Liver (tissue), 9 donors: ENCODE measurements around the gene PDGFA. TPM values are rescaled to one million over a fixed set of nuclear protein-coding genes. Genes with fewer than 3 reads are reported as not detected.

Experiments used
- DNase-seq: peaks from one replicate; pipeline ENCODE4 v3.0.0-alpha.2; 2017; ENCODE audit warnings: low spot score
- H3K27ac ChIP-seq, 2 donors: one replicate each; pipeline ENCODE4 v1.7.0; 2013; ENCODE audit warnings: inconsistent platforms in 2 of 2, low read length in 2 of 2, control low read depth in 1 of 2, low read depth in 1 of 2, mild to moderate bottlenecking in 1 of 2
- H3K27me3 ChIP-seq, 4 donors: one replicate each; pipeline versions ENCODE4 v1.6.1 to v1.7.0; 2013; ENCODE audit warnings: low read length in 3 of 4, inconsistent platforms in 1 of 4, mild to moderate bottlenecking in 1 of 4, moderate library complexity in 1 of 4; ENCODE audit not compliant: control insufficient read depth in 4 of 4, insufficient read depth in 4 of 4
- H3K36me3 ChIP-seq, 4 donors: one replicate each; pipeline versions ENCODE4 v1.6.1 to v1.7.0; 2013; ENCODE audit warnings: low read length in 3 of 4, mild to moderate bottlenecking in 3 of 4, low read depth in 1 of 4, moderate library complexity in 1 of 4; ENCODE audit not compliant: control insufficient read depth in 4 of 4, insufficient read depth in 3 of 4
- H3K4me1 ChIP-seq, 4 donors: one replicate each; pipeline versions ENCODE4 v1.6.1 to v1.7.0; 2013; ENCODE audit warnings: low read length in 3 of 4, mild to moderate bottlenecking in 3 of 4, moderate library complexity in 1 of 4; ENCODE audit not compliant: control insufficient read depth in 4 of 4, insufficient read depth in 4 of 4
- H3K4me3 ChIP-seq, 3 donors: one replicate each; pipeline versions ENCODE4 v1.6.1 to v1.7.0; 2013; ENCODE audit warnings: low read length in 3 of 3, control low read depth in 1 of 3, low read depth in 1 of 3, mild to moderate bottlenecking in 1 of 3
- H3K9ac ChIP-seq, 2 donors: one replicate each; pipeline ENCODE4 v1.7.0; 2013; ENCODE audit warnings: low read length in 2 of 2, mild to moderate bottlenecking in 2 of 2, moderate library complexity in 2 of 2, control low read depth in 1 of 2, low read depth in 1 of 2
- H3K9me3 ChIP-seq, 4 donors: one replicate each; pipeline versions ENCODE4 v1.6.1 to v1.7.0; 2013; ENCODE audit warnings: low read length in 3 of 4; ENCODE audit not compliant: control insufficient read depth in 4 of 4
- EGR1 ChIP-seq, 2 donors: IDR thresholded peaks; 2 replicates each; pipeline ENCODE4 v1.6.1; 2016 to 2018; ENCODE audit warnings: antibody characterized with exemption in 2 of 2, low read depth in 2 of 2
- FOXA1 ChIP-seq: IDR thresholded peaks from 2 replicates; pipeline ENCODE4 v1.6.1; 2016; ENCODE audit warnings: antibody characterized with exemption
- FOXA2 ChIP-seq: IDR thresholded peaks from 2 replicates; pipeline ENCODE4 v1.6.1; 2016; ENCODE audit warnings: antibody characterized with exemption
- GABPA ChIP-seq, 2 donors: IDR thresholded peaks in 1 of 2; conservative IDR thresholded peaks in 1 of 2; 2 replicates each; pipeline ENCODE4 v1.6.1; 2016; ENCODE audit warnings: antibody characterized with exemption in 2 of 2, mild to moderate bottlenecking in 1 of 2, moderate library complexity in 1 of 2
- HNF4A ChIP-seq, 2 donors: conservative IDR thresholded peaks; 2 replicates each; pipeline ENCODE4 v1.6.1; 2016; ENCODE audit warnings: antibody characterized with exemption in 2 of 2, mild to moderate bottlenecking in 2 of 2
- HNF4G ChIP-seq: IDR thresholded peaks from 2 replicates; pipeline ENCODE4 v1.6.1; 2016; ENCODE audit warnings: antibody characterized with exemption
- JUND ChIP-seq, 2 donors: IDR thresholded peaks; 2 replicates each; pipeline ENCODE4 v1.6.1; 2016; ENCODE audit warnings: antibody characterized with exemption in 2 of 2
- MAX ChIP-seq: IDR thresholded peaks from 2 replicates; pipeline ENCODE4 v1.6.1; 2016; ENCODE audit warnings: antibody characterized with exemption
- NR2F2 ChIP-seq: IDR thresholded peaks from 2 replicates; pipeline ENCODE4 v1.6.1; 2016; ENCODE audit warnings: antibody characterized with exemption
- RAD21 ChIP-seq, 2 donors: IDR thresholded peaks; 2 replicates each; pipeline ENCODE4 v1.6.1; 2016; ENCODE audit warnings: antibody characterized with exemption in 2 of 2, mild to moderate bottlenecking in 2 of 2
- RXRA ChIP-seq, 2 donors: IDR thresholded peaks; 2 replicates each; pipeline ENCODE4 v1.6.1; 2017 to 2018; ENCODE audit warnings: antibody characterized with exemption in 2 of 2, mild to moderate bottlenecking in 1 of 2
- SP1 ChIP-seq: IDR thresholded peaks from 2 replicates; pipeline ENCODE4 v1.6.1; 2018; ENCODE audit warnings: antibody characterized with exemption, mild to moderate bottlenecking
- TAF1 ChIP-seq: conservative IDR thresholded peaks from 2 replicates; pipeline ENCODE4 v1.6.1; 2016; ENCODE audit warnings: antibody characterized with exemption, mild to moderate bottlenecking
- YY1 ChIP-seq: IDR thresholded peaks from 2 replicates; pipeline ENCODE4 v1.6.1; 2016; ENCODE audit warnings: antibody characterized with exemption, mild to moderate bottlenecking
- ZBTB33 ChIP-seq: IDR thresholded peaks from 2 replicates; pipeline ENCODE4 v1.6.1; 2016; ENCODE audit warnings: antibody characterized with exemption
- WGBS: extraction: QIAGEN DNeasy Blood & Tissue Kit; methylation state at CpG from one replicate; pipeline ENCODE4 v1.1.7; 2013; 5-methylcytosine and 5-hydroxymethylcytosine counted together
- polyA plus RNA-seq, 2 donors: library from polyadenylated mRNA; stranded (reverse) in 1 of 2; unstranded in 1 of 2; fragments of 200-250 nt in 1 of 2; fragments of >200 nt in 1 of 2; fragmentation: Nextera tagmentation in 1 of 2; extraction: Ambion mirVana in 1 of 2; gene quantifications; one replicate each; pipeline versions ENCODE4 v1.2.1 to v1.2.3, GENCODE V29; 2013 to 2015
- total RNA-seq, 2 donors: library from RNA; depleted of rRNA; stranded (reverse); fragments of >200 nt; gene quantifications; one replicate each; pipeline ENCODE4 v1.2.3, GENCODE V29; 2014
- TF ChIP-seq, protein P1 (sequence below): fragments of 150-350 bp; IDR thresholded peaks from 2 replicates; pipeline ENCODE4 v1.5.1; 2017; ENCODE audit warnings: improper control_type of control experiment, low read depth, low read length; ENCODE audit not compliant: missing input control
- TF ChIP-seq, protein P2 (sequence below): IDR thresholded peaks from 2 replicates; pipeline ENCODE4 v1.6.1; 2016; ENCODE audit warnings: antibody characterized with exemption
- TF ChIP-seq, protein P3 (sequence below): IDR thresholded peaks from 2 replicates; pipeline ENCODE4 v1.6.1; 2016; ENCODE audit warnings: antibody characterized with exemption, mild to moderate bottlenecking
- donor health status: healthy.
- donor health status: healthy.
- donor health status: healthy.
- donor health status: healthy.
- donor health status: healthy.

PDGFA gene
- total and polyA plus RNA-seq, 4 donors, result 1.4 to 5.1 (median 2.0) TPM

DNA sequence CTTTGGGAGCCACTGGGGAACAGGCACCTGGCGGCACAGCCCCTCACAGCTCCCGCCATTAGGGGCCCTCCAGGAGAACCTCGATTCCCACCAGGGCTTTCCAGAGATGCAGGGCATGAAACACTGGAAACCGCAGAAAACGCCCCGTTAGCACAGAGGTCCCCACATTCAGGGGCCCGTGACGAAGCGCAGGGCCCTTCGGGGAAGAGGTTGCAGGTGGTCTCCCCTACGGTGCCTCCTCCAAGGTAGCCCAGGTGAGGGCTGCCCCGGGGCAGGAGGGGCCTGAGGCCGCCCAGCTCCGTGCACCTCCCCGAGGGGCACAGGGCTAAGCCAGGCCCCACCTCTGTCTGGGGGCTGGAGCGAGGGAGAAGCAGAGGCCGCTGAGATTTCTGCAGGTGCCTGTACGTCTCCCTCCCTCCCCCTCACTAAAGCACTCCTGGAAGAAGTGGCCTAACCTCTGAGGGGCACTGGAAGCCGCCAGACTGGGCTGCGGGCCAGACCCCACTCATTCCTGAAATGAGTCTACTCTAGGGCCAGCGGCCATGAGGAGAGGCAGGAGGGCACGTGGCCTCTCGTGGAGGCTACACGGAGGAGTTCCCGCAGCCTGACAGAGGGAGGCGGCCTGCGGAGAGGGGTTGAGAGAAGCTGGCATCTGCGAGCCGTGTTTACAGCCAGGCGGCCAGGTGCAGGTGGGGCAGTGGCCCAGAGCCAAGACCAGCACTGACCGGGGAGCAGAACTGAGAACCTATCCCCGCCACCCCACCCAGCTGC is 6.9 kb downstream of the PDGFA start:
- H3K4me1 ChIP-seq, result peaks cover 0 to 7% (median 2%) of the 10 kb centered on the region in 4 donors
- no peak for TF ChIP-seq TAF1
- TF ChIP-seq HNF4A (conservative IDR thresholded peaks at IDR 0.05), result no peak
- TF ChIP-seq, protein P1, sequence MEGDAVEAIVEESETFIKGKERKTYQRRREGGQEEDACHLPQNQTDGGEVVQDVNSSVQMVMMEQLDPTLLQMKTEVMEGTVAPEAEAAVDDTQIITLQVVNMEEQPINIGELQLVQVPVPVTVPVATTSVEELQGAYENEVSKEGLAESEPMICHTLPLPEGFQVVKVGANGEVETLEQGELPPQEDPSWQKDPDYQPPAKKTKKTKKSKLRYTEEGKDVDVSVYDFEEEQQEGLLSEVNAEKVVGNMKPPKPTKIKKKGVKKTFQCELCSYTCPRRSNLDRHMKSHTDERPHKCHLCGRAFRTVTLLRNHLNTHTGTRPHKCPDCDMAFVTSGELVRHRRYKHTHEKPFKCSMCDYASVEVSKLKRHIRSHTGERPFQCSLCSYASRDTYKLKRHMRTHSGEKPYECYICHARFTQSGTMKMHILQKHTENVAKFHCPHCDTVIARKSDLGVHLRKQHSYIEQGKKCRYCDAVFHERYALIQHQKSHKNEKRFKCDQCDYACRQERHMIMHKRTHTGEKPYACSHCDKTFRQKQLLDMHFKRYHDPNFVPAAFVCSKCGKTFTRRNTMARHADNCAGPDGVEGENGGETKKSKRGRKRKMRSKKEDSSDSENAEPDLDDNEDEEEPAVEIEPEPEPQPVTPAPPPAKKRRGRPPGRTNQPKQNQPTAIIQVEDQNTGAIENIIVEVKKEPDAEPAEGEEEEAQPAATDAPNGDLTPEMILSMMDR, result no peak
- TF ChIP-seq FOXA1, result no peak
- no peak for TF ChIP-seq EGR1 (IDR thresholded peaks at IDR 0.05; ENCODE audit: low read depth in 2 of 2)
- TF ChIP-seq HNF4G, result no peak
- TF ChIP-seq YY1, result no peak
- no peak for TF ChIP-seq GABPA (IDR thresholded peaks at IDR 0.05 in 1 of 2, conservative IDR thresholded peaks at IDR 0.05 in 1 of 2)
- TF ChIP-seq, protein P2, sequence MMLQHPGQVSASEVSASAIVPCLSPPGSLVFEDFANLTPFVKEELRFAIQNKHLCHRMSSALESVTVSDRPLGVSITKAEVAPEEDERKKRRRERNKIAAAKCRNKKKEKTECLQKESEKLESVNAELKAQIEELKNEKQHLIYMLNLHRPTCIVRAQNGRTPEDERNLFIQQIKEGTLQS, result no peak
- TF ChIP-seq MAX, result no peak
- TF ChIP-seq RAD21 (IDR thresholded peaks at IDR 0.05), result no peak
- TF ChIP-seq RXRA (IDR thresholded peaks at IDR 0.05), result no peak
- no peak for TF ChIP-seq JUND (IDR thresholded peaks at IDR 0.05)
- no peak for TF ChIP-seq ZBTB33
- TF ChIP-seq NR2F2, result no peak
- TF ChIP-seq, protein P3, sequence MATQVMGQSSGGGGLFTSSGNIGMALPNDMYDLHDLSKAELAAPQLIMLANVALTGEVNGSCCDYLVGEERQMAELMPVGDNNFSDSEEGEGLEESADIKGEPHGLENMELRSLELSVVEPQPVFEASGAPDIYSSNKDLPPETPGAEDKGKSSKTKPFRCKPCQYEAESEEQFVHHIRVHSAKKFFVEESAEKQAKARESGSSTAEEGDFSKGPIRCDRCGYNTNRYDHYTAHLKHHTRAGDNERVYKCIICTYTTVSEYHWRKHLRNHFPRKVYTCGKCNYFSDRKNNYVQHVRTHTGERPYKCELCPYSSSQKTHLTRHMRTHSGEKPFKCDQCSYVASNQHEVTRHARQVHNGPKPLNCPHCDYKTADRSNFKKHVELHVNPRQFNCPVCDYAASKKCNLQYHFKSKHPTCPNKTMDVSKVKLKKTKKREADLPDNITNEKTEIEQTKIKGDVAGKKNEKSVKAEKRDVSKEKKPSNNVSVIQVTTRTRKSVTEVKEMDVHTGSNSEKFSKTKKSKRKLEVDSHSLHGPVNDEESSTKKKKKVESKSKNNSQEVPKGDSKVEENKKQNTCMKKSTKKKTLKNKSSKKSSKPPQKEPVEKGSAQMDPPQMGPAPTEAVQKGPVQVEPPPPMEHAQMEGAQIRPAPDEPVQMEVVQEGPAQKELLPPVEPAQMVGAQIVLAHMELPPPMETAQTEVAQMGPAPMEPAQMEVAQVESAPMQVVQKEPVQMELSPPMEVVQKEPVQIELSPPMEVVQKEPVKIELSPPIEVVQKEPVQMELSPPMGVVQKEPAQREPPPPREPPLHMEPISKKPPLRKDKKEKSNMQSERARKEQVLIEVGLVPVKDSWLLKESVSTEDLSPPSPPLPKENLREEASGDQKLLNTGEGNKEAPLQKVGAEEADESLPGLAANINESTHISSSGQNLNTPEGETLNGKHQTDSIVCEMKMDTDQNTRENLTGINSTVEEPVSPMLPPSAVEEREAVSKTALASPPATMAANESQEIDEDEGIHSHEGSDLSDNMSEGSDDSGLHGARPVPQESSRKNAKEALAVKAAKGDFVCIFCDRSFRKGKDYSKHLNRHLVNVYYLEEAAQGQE, result no peak
- TF ChIP-seq FOXA2, result no peak
- no peak for TF ChIP-seq SP1
- WGBS, result 86% methylated on average over 32 of the region's 32 CpGs
- no peaks in the 10 kb centered on the region for H3K27me3 ChIP-seq
- DNase-seq, result no peak
- H3K27ac ChIP-seq, result no peak overlapping the region
- H3K4me3 ChIP-seq, result no peak overlapping the region
- peaks cover 0 to 1% (median 0%) of the 10 kb centered on the region in 4 donors for H3K36me3 ChIP-seq
- H3K9ac ChIP-seq, result no peak overlapping the region
- H3K9me3 ChIP-seq, result no peaks in the 10 kb centered on the region
